PFSK-1 (cell line): ENCODE results near the gene RPTN.

Experiments used
- FOXP2 ChIP-seq: optimal IDR thresholded peaks from 2 replicates; pipeline ENCODE3; 2011; ENCODE audit warnings: borderline replicate concordance, control low read depth, inconsistent platforms; ENCODE audit not compliant: insufficient read depth; ENCODE audit errors: extremely low read length, extremely low read depth
- POLR2AphosphoS5 ChIP-seq: IDR thresholded peaks from 2 replicates; pipeline ENCODE4 v1.6.1; 2012; ENCODE audit warnings: low read depth, mild to moderate bottlenecking, control low read depth, low read length, moderate library complexity
- SIN3A ChIP-seq: IDR thresholded peaks from 2 replicates; pipeline ENCODE4 v1.6.1; 2012; ENCODE audit warnings: mild to moderate bottlenecking, low read length, moderate library complexity, borderline replicate concordance; ENCODE audit not compliant: insufficient read depth
- TAF1 ChIP-seq: IDR thresholded peaks from 2 replicates; pipeline ENCODE4 v1.6.1; 2012; ENCODE audit warnings: low read length, control low read depth, borderline replicate concordance; ENCODE audit not compliant: insufficient read depth
- TF ChIP-seq, protein P1 (sequence below), 2 experiments: IDR thresholded peaks; 2 replicates each; pipeline versions ENCODE4 v1.6.1 to v1.8.0; 2011 to 2012; ENCODE audit warnings: low read depth in 2 of 2, low read length in 2 of 2, control low read depth in 1 of 2, inconsistent platforms in 1 of 2, mild to moderate bottlenecking in 1 of 2, moderate library complexity in 1 of 2; ENCODE audit not compliant: insufficient read depth in 1 of 2

DNA sequence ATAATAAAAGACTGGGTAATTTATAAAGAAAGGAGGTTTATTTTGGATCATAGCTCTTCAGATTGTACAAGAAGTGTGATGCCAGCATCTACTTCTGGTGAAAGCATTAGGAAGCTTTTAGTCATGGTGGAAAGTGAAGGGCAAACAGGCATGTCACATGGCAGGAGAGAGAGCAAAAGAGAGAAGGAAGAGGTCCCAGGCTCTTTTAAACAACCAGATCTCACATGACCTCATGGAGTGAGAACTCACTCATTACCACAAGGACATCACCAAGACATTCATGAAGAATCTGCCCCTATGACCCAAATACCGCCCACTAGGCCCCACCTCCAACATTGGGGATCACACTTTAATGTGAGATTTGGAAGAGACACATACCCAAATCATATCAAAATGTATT, 10.0 kb downstream of the RPTN start:
- TF ChIP-seq POLR2AphosphoS5 (no peak), TAF1 (no peak), SIN3A (no peak), FOXP2 (no peak)
- TF ChIP-seq, protein P1, sequence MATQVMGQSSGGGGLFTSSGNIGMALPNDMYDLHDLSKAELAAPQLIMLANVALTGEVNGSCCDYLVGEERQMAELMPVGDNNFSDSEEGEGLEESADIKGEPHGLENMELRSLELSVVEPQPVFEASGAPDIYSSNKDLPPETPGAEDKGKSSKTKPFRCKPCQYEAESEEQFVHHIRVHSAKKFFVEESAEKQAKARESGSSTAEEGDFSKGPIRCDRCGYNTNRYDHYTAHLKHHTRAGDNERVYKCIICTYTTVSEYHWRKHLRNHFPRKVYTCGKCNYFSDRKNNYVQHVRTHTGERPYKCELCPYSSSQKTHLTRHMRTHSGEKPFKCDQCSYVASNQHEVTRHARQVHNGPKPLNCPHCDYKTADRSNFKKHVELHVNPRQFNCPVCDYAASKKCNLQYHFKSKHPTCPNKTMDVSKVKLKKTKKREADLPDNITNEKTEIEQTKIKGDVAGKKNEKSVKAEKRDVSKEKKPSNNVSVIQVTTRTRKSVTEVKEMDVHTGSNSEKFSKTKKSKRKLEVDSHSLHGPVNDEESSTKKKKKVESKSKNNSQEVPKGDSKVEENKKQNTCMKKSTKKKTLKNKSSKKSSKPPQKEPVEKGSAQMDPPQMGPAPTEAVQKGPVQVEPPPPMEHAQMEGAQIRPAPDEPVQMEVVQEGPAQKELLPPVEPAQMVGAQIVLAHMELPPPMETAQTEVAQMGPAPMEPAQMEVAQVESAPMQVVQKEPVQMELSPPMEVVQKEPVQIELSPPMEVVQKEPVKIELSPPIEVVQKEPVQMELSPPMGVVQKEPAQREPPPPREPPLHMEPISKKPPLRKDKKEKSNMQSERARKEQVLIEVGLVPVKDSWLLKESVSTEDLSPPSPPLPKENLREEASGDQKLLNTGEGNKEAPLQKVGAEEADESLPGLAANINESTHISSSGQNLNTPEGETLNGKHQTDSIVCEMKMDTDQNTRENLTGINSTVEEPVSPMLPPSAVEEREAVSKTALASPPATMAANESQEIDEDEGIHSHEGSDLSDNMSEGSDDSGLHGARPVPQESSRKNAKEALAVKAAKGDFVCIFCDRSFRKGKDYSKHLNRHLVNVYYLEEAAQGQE (IDR thresholded peaks at IDR 0.05; ENCODE audit: insufficient read depth in 1 of 2, low read depth in 2 of 2, low read length in 2 of 2), result no peak
